CMK (cell line): Measurements from ENCODE around the gene MKX.
"Not testable (repeated sequence)": the region's sequence is repeated elsewhere in the genome, so short reads cannot be mapped to it uniquely, and the experiment has no call there.

ENCODE experiments used
- DNase-seq: peaks from one replicate; pipeline ENCODE4 v3.0.0-alpha.2; 2010; ENCODE audit warnings: low read depth

Gene MKX

GRCh38 chr10:27692663-27693062, 53.0 kb downstream of the MKX start:
- DNase-seq: no peak

- DNase-seq: no peak
Observed at GRCh38 chr10:27688991-27689390, 56.6 kb downstream of the MKX start.

GRCh38 chr10:27688276-27688675, 57.3 kb downstream of the MKX start:
- no peak for DNase-seq

GRCh38 chr10:27687743-27688142, 57.9 kb downstream of the MKX start:
- DNase-seq: no peak

GRCh38 chr10:27687326-27687725, 58.3 kb downstream of the MKX start:
- DNase-seq: no peak

- DNase-seq: no peak
Observed at GRCh38 chr10:27685681-27686080, 59.9 kb downstream of the MKX start.

- DNase-seq: no peak
Observed at GRCh38 chr10:27683226-27683625, 62.4 kb downstream of the MKX start.

GRCh38 chr10:27681795-27682194, 63.8 kb downstream of the MKX start:
- not testable (repeated sequence) for DNase-seq

GRCh38 chr10:27680691-27681605, 64.7 kb downstream of the MKX start:
- no peak for DNase-seq

GRCh38 chr10:27680006-27680557, 65.5 kb downstream of the MKX start:
- DNase-seq: no peak

- no peak for DNase-seq
Observed at GRCh38 chr10:27679369-27679912, 66.2 kb downstream of the MKX start.

- DNase-seq: no peak
Observed at GRCh38 chr10:27678166-27678565, 67.5 kb downstream of the MKX start.

- DNase-seq: no peak
Observed at GRCh38 chr10:27673065-27673464, 72.6 kb downstream of the MKX start.

GRCh38 chr10:27671821-27672220, 73.8 kb downstream of the MKX start:
- no peak for DNase-seq

- no peak for DNase-seq
Observed at GRCh38 chr10:27664461-27664860, 81.2 kb downstream of the MKX start.

- DNase-seq: no peak
Observed at GRCh38 chr10:27663621-27664020, 82.0 kb downstream of the MKX start.

- DNase-seq: no peak
Observed at GRCh38 chr10:27661514-27662286, 83.9 kb downstream of the MKX start.

- DNase-seq: no peak
Observed at GRCh38 chr10:27660711-27661110, 84.9 kb downstream of the MKX start.

GRCh38 chr10:27660268-27660667, 85.4 kb downstream of the MKX start:
- DNase-seq: no peak

- no peak for DNase-seq
Observed at GRCh38 chr10:27659786-27660185, 85.8 kb downstream of the MKX start.

GRCh38 chr10:27658788-27659187, 86.8 kb downstream of the MKX start:
- DNase-seq: no peak

GRCh38 chr10:27655296-27655695, 90.3 kb downstream of the MKX start:
- no peak for DNase-seq

GRCh38 chr10:27654284-27654683, 91.3 kb downstream of the MKX start:
- DNase-seq: no peak
